ENCODE data around the gene HMG20B. TPM values are rescaled to one million over a fixed set of nuclear protein-coding genes. Genes with fewer than 3 reads are reported as not detected.

HMG20B gene
- polyA plus RNA-seq, 1 donor from 2014 or later, result 22.6 TPM

GRCh38 chr19:3532154-3532786, 40.5 kb upstream of the HMG20B start:
- TF ChIP-seq EP300 (conservative IDR thresholded peaks at IDR 0.05; ENCODE audit: poor library complexity, severe bottlenecking), result no peak
- TF ChIP-seq TAF1 (IDR thresholded peaks at IDR 0.05; ENCODE audit: low read depth), result no peak
- no peak for TF ChIP-seq CTCF (IDR thresholded peaks at IDR 0.05; ENCODE audit: poor library complexity, severe bottlenecking)
- no peak for TF ChIP-seq REST (IDR thresholded peaks at IDR 0.05; ENCODE audit: borderline replicate concordance)
- TF ChIP-seq MXI1 (conservative IDR thresholded peaks at IDR 0.05; ENCODE audit: poor library complexity, severe bottlenecking), result no peak
- no peak for TF ChIP-seq POLR2AphosphoS5 (IDR thresholded peaks at IDR 0.05)
- TF ChIP-seq EZH2 (IDR thresholded peaks at IDR 0.05; ENCODE audit: borderline replicate concordance, insufficient read depth, low read length, poor library complexity, severe bottlenecking), result no peak
- TF ChIP-seq SMC3 (conservative IDR thresholded peaks at IDR 0.05; ENCODE audit: poor library complexity), result no peak
- TF ChIP-seq RAD21 (conservative IDR thresholded peaks at IDR 0.05), result no peak
- no peaks in the 10 kb centered on the region for H4K20me1 ChIP-seq (ENCODE audit: insufficient read depth)
- H3K9ac ChIP-seq (ENCODE audit: low read length), result no peak overlapping the region
- H3F3A ChIP-seq (ENCODE audit: insufficient read depth, low read length, poor library complexity, severe bottlenecking), result no peaks in the 10 kb centered on the region
- no peaks in the 10 kb centered on the region for H3K9me2 ChIP-seq (ENCODE audit: insufficient read depth, low read length)
- no peak overlapping the region for H3K27ac ChIP-seq (ENCODE audit: low read length)
- no peak overlapping the region for H2AFZ ChIP-seq (ENCODE audit: low read depth, low read length)
- no peaks in the 10 kb centered on the region for H3K9me3 ChIP-seq (ENCODE audit: low read length)
- H3K27me3 ChIP-seq (ENCODE audit: insufficient read depth, low read depth, low read length), result no peaks in the 10 kb centered on the region
- H3K79me2 ChIP-seq (replicated peaks; ENCODE audit: insufficient read depth, low read length), result no peaks in the 10 kb centered on the region
- H3K36me3 ChIP-seq (ENCODE audit: insufficient read depth, low read length), result no peaks in the 10 kb centered on the region
- H3K4me2 ChIP-seq (ENCODE audit: low read length), result no peak overlapping the region
- H3K4me3 ChIP-seq (ENCODE audit: low read length), result no peak overlapping the region

GRCh38 chr19:3533033-3533432, 39.7 kb upstream of the HMG20B start:
- Histone ChIP-seq H3K9me3 (ENCODE audit: low read length) (no peaks in the 10 kb centered on the region), H3K9ac (ENCODE audit: low read length) (no peak overlapping the region), H3K27me3 (ENCODE audit: insufficient read depth, low read depth, low read length) (no peaks in the 10 kb centered on the region), H3K27ac (ENCODE audit: low read length) (no peak overlapping the region), H3K4me2 (ENCODE audit: low read length) (no peak overlapping the region), H4K20me1 (ENCODE audit: insufficient read depth) (no peaks in the 10 kb centered on the region), H3F3A (ENCODE audit: insufficient read depth, low read length, poor library complexity, severe bottlenecking) (no peaks in the 10 kb centered on the region), H3K79me2 (replicated peaks; ENCODE audit: insufficient read depth, low read length) (no peaks in the 10 kb centered on the region), H3K4me3 (ENCODE audit: low read length) (no peak overlapping the region), H2AFZ (ENCODE audit: low read depth, low read length) (no peak overlapping the region), H3K36me3 (ENCODE audit: insufficient read depth, low read length) (no peaks in the 10 kb centered on the region), H3K9me2 (ENCODE audit: insufficient read depth, low read length) (no peaks in the 10 kb centered on the region)
- TF ChIP-seq SMC3 (conservative IDR thresholded peaks at IDR 0.05; ENCODE audit: poor library complexity) (no peak), EZH2 (IDR thresholded peaks at IDR 0.05; ENCODE audit: borderline replicate concordance, insufficient read depth, low read length, poor library complexity, severe bottlenecking) (no peak), POLR2AphosphoS5 (IDR thresholded peaks at IDR 0.05) (no peak), RAD21 (conservative IDR thresholded peaks at IDR 0.05) (no peak), EP300 (conservative IDR thresholded peaks at IDR 0.05; ENCODE audit: poor library complexity, severe bottlenecking) (no peak)
